Right atrium auricular region (tissue), 2 donors: ENCODE data around the gene DLX6. TPM values are rescaled to one million over a fixed set of nuclear protein-coding genes. Genes with fewer than 3 reads are reported as not detected.

ENCODE experiments used
- DNase-seq: peaks from one replicate; pipeline ENCODE4 v3.0.0-alpha.2; 2019; ENCODE audit warnings: low spot score
- H3K27ac ChIP-seq, 2 donors: fragments of 200-600 bp; sonication (generic); 1 replicate in 1 of 2; 2 replicates in 1 of 2; pipeline ENCODE4 v1.5.1; 2016 to 2019
- H3K27me3 ChIP-seq, 2 donors: fragments of 200-600 bp; sonication (generic); one replicate each; pipeline versions ENCODE4 v1.5.1 to v1.6.0; 2017 to 2019
- H3K36me3 ChIP-seq: fragments of 200-600 bp; sonication (generic); one replicate; pipeline ENCODE4 v1.5.1; 2016
- H3K4me1 ChIP-seq, 2 donors: fragments of 200-600 bp; sonication (generic); one replicate each; pipeline versions ENCODE4 v1.5.1 to v1.6.0; 2017 to 2019
- H3K4me3 ChIP-seq, 2 donors: fragments of 200-600 bp; sonication (generic); 1 replicate in 1 of 2; 2 replicates in 1 of 2; pipeline ENCODE4 v1.5.1; 2017 to 2019; ENCODE audit warnings: mild to moderate bottlenecking in 1 of 2, moderate library complexity in 1 of 2
- H3K9me3 ChIP-seq, 2 donors: fragments of 200-600 bp; sonication (generic); one replicate each; pipeline ENCODE4 v1.5.1; 2019
- CTCF ChIP-seq, 2 donors: fragments of 200-600 bp; sonication (generic); IDR thresholded peaks; one replicate each; pipeline ENCODE4 v1.5.1; 2019; ENCODE audit warnings: antibody characterized with exemption in 2 of 2
- total RNA-seq, 2 donors: library from RNA; depleted of rRNA; stranded (reverse); fragments of >200 nt; gene quantifications; one replicate each; pipeline ENCODE4 v1.1.0, GENCODE V29; 2016

Gene DLX6
- total RNA-seq, 2 donors from 2014 or later, result not detected

- no peak for DNase-seq
- H3K4me1 ChIP-seq, result peaks cover 0 to 28% of the 10 kb centered on the region in 2 donors
- H3K27me3 ChIP-seq, result peaks cover 64 to 91% of the 10 kb centered on the region in 2 donors
Observed at GRCh38 chr7:97018126-97018601, 12.8 kb downstream of the DLX6 start.

DNA sequence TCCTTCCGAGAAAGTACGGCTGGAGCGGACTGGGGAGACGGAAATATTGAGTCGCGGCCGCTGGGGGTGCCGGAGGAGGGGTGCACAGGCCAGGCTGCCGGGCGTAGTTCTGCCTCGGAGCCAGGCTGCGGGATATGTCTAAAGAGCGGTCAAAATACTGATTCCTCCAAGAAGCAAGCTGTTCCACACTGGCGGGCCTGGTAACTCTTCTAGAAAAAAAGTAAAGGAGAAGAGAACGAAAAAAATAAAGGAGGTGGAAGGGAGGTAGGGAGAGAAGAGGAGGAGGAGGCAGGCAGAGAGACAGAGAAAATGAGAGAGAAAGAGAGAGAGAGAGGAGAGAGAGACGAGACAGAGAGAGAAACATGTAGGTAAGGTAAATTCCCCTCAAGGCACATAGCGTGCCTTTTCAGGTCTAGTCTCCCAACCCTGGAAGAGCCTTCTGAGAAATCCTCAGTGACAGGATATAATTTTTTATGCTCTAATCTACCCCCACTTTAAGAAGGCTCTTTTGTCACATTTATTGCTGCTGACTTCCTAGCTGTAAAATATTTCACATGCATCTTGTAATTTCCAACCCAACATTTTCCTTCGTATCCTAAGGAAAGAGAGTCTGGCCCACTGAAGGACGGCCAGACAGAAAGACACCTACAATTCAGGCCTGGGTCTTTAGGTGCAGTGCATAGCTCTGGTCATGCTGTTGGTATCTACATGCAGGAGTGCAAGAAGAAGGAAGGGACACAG is 13.6 kb downstream of the DLX6 start:
- Histone ChIP-seq H3K27ac (no peak overlapping the region), H3K36me3 (no peaks in the 10 kb centered on the region), H3K4me1 (peaks cover 0 to 31% of the 10 kb centered on the region in 2 donors), H3K4me3 (no peak overlapping the region), H3K27me3 (peaks cover 67 to 87% of the 10 kb centered on the region in 2 donors), H3K9me3 (no peaks in the 10 kb centered on the region)
- no peak for DNase-seq
- TF ChIP-seq CTCF (IDR thresholded peaks at IDR 0.05), result no peak

More at GRCh38 chr7:97018126-97018601, 12.8 kb downstream of the DLX6 start:
- Histone ChIP-seq H3K9me3 (no peaks in the 10 kb centered on the region), H3K4me3 (peak overlapping the region in 1 of 2 donors; percentile 7), H3K27ac (no peak overlapping the region), H3K36me3 (no peaks in the 10 kb centered on the region)
- TF ChIP-seq CTCF (IDR thresholded peaks at IDR 0.05), result no peak

DNA sequence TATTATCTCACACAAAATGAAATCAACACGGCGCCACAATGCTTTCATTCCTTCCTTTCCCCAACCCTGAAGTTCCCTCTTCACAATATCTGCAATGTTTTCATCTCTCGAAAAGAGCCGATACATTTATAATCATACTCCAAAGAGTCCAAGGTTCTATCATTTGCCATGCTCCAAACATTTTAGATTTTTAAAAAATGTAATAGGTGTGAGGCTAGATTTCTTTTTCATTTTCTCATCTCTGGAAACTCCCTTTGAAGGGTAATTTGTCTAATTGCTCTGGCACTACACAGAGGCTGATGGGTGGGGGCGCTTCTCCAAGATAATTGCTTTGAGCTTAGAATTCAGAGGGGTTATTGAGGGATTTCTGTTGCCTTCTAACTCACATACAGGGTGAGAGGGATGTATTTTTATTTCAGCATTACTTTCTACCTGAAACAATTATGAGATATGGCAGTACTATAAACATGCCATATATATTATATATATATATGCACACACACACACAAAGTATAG is 14.4 kb downstream of the DLX6 start:
- DNase-seq, result no peak
- Histone ChIP-seq H3K27ac (no peak overlapping the region), H3K36me3 (no peaks in the 10 kb centered on the region), H3K4me1 (peaks cover 0 to 39% of the 10 kb centered on the region in 2 donors), H3K4me3 (no peak overlapping the region), H3K9me3 (no peaks in the 10 kb centered on the region), H3K27me3 (peaks cover 61 to 88% of the 10 kb centered on the region in 2 donors)
- TF ChIP-seq CTCF (IDR thresholded peaks at IDR 0.05), result no peak

- H3K4me1 ChIP-seq, result peaks cover 0 to 44% of the 10 kb centered on the region in 2 donors
- no peaks in the 10 kb centered on the region for H3K9me3 ChIP-seq
- no peaks in the 10 kb centered on the region for H3K36me3 ChIP-seq
- no peak for DNase-seq
- H3K27ac ChIP-seq, result no peak overlapping the region
- H3K27me3 ChIP-seq, result peaks cover 60 to 87% of the 10 kb centered on the region in 2 donors
- no peak for TF ChIP-seq CTCF (IDR thresholded peaks at IDR 0.05)
- no peak overlapping the region for H3K4me3 ChIP-seq
Observed at GRCh38 chr7:97020601-97020995, 15.2 kb downstream of the DLX6 start.

DNA sequence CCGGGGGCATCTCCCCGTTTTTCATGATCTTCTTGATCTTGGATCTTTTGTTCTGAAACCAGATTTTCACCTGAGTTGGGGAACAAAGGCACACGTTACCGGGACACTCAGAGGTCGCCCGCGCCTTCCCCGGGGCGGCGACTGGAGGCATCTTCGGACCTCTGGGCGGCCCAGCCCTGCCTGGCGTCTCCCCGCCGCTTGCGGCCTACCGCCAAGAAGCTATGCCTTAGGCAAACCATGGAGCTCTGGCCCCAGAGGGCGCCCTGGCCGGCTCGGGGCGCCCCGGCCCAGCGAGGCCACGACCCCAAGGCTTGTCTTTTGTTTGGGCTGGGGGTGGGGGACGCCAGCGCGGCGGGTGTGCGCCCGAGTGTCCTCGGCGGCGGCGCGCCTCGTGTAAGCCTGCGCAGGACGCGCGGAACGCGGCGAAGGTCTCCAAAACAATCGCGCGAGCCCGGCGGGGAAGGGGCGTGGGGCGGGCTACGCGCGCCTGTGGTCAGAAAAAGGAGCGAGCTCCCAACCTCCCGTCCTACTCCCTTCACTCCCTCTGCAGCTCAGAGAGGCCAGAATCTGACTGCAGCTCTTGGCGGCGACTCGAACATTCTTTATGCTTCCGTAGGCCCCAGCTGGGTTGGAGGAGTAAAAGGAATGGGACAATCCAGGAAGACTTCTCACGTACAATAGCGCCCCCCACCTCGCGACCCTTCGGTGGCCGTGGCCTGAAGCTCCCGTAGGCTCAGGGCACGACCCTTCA is 15.8 kb downstream of the DLX6 start:
- Histone ChIP-seq H3K27ac (no peak overlapping the region), H3K4me3 (peak overlapping the region in 1 of 2 donors; percentile 2)

More for the DNA sequence above, 15.8 kb downstream of the DLX6 start:
- no peak for DNase-seq
- H3K9me3 ChIP-seq, result no peaks in the 10 kb centered on the region
- peaks cover 61 to 89% of the 10 kb centered on the region in 2 donors for H3K27me3 ChIP-seq
- no peaks in the 10 kb centered on the region for H3K36me3 ChIP-seq
- peaks cover 0 to 45% of the 10 kb centered on the region in 2 donors for H3K4me1 ChIP-seq
- TF ChIP-seq CTCF (IDR thresholded peaks at IDR 0.05), result no peak
